DLD1 (cell line): Measurements from ENCODE around the gene UCKL1.

ENCODE experiments used
- in situ Hi-C: cut with HindIII; loops from 2 replicates; pipeline ENCODE4 v1.10.0; 2017; ENCODE audit warnings: low sequenced_read_pairs

UCKL1 gene

DNA sequence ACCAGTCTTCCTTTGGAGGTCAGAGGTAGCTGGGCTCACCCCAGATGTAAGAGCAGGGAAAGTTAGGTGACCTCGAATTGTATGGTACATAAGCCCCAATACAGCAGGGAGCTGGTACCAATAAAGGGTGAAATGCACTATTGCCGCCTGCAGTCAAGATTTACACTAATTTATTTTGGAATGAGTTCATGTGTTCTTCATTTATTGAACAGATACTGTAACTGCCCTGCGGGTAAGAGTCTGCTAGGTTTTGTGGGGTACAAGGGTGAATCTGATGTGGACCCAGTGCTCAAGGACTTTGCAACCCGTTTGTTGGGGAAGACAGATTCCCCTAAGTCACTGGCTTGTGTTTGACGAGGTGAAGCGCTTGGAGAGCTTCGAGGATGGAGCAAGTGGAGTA is 63.8 kb downstream of the UCKL1 start:
- in situ Hi-C loops = no loop called here

DNA sequence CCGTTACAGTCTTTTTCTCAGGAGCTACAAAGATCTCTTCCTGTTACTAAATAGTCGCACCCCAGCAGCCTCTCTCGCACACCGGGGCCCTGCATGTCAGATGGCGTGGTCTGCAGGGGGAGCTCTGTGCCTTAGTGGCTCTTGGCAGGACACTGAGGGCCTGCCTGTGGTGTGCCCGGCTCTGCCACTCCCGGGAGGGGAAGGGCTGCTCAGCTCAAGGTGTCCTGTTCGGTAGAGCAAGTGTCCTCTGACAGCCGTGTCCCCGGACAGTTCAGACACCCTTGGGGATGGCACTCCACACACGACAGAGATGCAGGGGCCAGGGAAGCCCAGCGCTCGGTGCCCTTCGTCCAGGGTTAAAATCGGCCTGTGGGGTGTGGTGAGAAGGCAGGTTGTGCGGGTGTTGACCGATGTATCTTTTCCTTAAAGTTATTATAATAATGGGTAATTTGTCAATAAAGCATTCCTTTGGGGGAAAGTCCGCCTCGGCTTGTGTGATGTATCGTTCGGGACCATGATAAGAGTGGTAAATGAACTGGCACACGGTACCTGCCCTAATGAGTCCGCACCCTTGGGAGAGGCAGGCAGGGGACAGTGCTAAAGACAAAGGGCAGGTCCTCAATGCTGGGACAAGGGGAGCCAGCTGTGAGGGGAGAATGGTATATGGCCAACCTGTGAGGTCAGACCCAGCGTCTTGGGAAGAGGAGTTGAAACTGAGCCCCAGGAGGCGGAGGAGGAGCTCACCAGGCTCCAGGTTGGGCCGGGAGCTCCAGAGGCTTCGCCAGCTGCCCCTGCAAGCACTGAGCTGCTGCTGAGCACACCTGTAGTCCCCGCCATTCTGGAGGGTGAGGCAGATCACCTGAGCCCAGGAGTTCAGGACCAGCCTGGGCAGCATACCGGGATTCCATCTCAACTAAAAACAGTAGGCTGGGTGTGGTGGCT is 64.9 kb downstream of the UCKL1 start:
- in situ Hi-C loops = no loop called here

DNA sequence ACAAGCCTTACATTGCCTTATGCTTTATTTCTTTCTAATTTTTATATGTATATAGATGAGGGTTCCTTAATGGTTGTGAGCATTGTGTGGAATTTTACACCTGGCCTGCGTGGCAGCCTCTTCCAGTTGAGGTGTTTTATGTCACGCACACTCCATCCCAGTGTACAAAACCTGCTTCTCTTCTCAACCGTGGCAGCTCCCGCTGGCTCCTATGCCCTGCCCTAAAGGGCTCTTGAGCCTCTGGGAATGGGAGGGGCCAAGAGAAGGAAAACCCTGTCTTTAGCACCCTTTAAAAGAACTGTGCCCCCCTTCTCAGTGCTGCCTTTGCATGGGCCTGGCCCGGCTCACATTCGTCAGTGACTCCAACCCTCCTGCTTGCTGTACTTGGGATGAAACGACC is 65.6 kb downstream of the UCKL1 start:
- in situ Hi-C loops = no loop called here

DNA sequence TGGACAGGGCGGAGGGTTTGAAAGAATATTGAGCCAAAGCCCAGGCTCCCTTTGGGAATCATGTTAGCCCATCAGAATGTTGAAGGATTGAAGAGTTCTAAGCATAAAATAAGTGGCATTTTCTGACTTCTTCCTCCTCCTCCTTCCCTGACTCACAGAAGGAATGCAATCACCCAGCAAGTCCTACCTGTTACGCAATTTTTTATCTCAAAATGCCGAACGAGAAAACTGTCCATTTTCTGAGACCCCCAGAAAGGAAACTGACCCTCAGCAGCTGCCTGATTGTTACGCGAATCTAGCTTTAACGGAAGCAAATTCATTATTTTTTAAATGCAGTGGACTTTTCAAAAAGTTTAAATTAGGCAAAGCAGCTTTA is 66.0 kb downstream of the UCKL1 start:
- in situ Hi-C loops = no loop called here
